GM19324 (cell line): ENCODE data around the gene VSTM2B.

Experiments used
- ATAC-seq: cut with Tn5 transposase; IDR thresholded peaks from one replicate; pipeline ENCODE4 v1.9.1; 2021; ENCODE audit warnings: mild to moderate bottlenecking, moderate library complexity; ENCODE audit not compliant: unreplicated experiment, low FRiP score

Gene VSTM2B

DNA sequence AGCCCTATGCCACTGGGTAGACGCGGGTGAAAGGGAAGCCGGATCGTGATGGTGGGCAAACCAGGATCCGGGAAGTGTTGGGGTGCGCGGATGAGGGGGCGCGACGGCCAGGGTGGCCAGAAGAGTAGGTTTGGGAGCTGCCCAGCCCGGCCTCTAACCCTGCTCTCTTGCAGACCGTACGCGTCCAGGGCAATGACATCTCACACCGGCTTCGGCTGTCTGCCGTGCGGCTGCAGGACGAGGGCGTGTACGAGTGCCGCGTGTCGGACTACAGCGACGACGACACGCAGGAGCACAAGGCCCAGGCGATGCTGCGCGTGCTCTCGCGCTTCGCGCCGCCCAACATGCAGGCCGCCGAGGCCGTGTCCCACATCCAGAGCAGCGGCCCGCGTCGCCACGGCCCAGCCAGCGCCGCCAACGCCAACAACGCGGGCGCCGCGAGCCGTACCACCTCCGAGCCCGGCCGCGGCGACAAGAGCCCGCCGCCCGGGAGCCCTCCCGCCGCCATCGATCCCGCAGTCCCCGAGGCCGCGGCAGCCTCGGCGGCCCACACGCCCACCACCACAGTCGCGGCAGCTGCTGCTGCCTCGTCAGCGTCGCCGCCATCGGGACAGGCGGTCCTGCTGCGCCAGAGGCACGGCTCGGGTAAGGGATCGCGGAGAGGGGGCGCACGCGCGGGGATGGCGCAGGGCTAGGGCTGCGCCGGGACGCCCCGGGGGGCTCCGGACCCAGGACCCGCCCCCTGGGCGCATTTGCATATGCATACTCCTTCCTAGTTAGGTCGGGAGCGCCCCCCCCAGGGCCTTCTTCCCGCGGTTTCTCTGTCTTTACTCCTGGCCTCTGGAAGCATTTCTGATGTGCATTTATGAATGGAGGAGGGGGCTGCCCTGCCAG, 4.1 kb downstream of the VSTM2B start:
- ATAC-seq = no peak

DNA sequence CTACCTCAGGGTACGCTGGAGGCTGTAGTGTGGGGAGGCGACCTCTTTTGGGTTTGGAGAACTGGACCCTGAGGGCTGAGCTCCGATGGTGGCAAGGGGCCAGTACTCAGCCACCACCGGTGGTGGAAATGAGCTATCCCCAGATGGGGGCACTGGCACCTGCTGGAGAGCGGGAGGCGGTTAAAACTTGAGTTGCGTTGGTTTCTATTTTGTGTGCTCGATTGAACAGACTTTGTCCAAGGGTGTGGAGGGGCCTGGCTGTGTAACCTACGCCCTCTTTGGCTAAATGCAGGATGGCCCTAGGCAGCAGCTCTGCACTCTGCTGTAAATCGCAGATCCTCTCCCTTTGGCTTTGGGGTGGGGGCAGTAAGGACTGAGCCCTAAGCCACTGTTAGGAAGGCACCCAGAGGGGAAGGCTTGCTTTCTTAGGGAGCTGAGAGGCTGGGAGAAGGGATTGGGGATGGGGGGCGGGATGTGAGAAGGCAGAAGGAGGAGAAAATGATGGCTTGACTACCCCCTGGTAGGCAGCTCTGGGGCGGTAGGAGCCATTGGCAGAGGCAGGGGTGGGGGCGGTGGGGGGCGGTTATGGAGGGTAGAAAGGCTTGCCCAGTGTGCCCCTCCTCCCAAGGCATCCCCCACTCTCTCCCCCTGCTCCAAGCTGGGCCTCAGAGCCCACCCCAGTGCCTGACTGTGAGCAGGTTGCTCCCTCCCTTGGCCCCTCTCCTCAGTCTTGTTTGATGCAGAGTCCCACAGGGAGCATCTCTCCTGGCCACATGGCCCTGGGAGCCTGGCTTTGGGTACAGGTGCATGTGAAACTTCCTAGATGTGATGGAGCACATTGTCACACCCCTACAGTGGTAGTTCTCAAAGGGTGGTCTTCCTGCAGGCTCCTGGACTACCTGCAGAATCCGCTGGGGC, 5.0 kb downstream of the VSTM2B start:
- ATAC-seq = no peak

DNA sequence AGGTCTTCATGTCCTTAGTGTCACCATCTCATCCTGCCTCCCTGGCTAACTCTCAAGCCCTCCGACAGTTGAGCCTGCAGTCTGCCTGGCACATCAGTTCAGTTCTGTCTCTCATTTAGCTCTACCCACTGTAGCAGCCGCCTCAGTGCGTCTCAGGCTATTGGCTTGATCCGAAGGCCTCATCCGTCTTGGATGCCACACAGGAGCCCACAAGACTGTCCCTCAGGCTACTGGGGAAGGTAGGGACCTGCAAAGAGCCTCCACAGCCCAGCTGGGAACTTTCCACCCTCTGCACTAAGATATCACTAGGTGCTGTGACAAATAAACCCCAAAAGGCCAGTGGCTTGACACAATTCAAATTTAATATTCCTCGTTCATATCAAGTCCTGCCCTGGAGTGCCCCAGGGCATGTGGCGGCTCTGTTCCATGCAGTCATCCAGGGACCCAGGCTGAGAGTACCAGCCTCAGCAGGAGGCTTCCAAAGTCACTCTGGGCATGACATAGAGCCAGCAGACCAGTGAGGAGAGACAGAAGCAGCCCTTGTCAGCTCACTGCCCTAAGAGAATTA, 5.7 kb downstream of the VSTM2B start:
- ATAC-seq = no peak

DNA sequence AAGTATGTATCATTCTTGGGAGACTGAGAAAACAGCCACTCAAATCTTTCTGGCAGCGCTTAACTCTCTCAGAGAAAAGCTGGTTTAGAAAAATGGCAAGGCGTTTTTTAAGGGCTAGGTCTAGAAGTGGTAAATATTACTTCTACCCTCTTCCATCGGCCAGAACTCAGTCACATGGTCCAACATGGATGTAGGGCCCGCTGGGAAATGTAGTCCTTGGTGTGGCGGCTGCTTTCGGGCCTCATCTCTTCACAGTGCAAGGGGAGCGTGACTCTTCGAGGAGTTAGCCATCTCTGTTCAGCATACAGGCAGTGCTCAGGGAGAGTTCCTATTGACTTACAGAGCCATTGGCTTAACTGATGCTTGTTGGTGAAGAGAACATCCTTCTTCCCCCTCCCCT, 6.3 kb downstream of the VSTM2B start:
- ATAC-seq = no peak

DNA sequence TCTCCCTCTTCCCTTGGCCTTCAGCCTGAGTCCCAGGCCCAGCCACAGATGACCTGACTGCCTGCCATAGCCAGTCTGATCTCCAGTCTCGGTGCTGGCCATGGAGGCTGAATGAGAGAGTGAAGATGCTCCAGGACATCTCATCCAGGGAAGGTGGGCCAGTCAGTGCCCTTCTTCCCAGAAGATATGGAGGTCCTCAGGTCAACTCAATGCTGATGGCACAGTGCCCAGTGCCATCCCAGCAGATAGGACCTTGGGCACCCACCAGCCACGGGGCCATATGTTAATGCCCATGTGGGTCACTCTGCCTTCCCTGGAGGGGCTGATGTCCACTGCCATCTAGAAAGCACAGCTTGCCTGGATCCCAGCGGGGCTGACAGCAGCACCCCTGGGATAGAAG, 7.2 kb downstream of the VSTM2B start:
- no peak for ATAC-seq

DNA sequence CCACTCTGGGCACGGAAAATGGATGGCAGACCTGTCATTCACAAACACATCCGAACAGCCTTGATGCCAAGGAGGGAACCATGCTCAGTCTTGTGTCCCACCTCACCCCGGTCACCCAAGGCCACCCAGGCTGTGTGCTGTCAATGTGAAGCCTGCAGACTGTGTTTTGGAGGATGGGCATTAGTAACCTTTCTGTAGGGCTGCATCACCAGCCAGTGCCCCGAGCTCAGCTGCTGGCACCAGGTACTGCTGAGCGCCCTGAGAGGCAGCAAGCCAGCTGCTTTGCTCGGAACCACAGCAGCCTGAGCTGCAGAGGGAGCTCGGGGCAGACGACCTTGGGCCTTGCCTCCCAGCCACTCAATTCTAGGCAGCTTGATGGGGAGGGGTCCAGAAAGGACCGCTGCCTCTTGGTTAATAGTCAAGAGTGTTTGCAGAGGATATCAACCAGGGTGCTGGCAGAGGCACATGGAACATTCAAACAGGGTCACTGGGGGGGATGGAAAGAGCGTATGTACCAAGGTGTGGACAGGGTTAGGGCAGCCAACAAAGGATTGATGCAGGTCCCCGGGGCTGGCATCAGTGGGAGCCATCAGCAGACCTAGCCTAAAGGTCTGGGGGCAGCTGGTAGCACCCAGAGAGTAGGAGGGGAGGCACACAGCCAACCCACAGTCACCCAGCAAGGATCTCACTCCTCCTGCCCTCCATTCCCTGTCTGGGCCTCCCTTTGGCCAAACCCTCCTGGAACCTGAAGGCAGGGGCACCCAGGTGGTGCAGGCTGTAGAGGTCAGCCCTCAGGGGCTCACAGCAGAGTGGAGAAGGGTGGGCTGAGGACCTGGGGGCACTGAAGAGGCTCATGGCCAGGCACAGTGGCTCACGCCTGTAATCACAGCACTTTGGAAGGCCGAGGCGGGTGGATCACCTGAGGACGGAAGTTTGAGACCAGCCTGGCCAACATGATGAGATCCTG, 8.1 kb downstream of the VSTM2B start:
- no peak for ATAC-seq

DNA sequence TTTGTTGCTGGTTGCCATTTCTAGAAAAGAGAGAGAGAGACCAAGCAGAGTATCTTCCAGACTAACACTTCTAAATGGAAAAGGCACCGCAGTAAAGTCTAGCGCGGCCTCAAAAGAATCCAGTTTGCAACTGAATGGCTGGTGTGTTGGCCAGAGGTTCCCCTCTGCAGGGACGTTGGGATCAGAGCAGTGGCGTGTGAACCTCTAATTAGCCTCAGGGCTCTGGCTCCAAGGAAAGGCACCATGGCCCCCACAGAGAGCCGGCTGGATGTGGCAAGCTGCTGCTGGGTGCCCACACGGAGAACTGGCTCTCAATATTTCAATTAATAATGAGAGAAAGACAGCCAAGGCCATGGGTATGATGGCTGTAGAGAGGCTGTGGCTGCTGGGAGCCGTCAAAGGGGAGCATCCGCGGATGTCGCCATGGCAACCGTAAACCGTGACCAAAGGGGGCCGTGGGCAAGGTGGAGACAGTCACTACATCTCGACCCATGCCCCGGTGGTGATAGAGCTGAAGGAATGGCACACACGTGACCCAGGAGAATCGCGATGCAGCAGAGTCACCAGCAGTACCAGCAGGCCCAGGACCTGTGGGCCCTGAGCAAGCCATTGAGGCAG, 9.5 kb downstream of the VSTM2B start:
- no peak for ATAC-seq

DNA sequence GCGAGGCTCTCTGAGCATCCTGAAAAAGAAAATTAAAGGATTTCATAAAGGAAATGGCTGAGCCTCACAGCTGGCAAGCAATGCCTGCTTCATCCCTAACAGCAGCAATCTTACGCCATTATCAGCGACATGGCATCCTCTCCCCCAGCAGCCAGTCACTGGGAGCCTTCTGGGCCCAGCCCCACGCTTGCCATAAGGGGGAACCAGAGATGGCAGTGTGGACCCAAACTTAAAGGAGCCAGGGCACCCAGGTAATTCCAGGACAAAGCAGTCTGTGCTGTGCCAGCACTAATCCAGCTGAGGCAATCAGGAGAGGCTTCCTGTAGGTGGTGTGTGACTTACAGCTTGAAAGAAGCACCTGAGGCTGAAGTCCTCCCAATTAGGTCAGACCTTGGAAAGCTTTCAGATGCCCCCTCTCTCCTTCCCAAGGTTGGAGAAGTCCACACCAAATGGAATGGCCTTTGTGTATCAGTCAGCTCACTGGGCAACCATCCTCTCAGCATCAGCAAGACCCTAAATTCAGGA, 10.3 kb downstream of the VSTM2B start:
- no peak for ATAC-seq

DNA sequence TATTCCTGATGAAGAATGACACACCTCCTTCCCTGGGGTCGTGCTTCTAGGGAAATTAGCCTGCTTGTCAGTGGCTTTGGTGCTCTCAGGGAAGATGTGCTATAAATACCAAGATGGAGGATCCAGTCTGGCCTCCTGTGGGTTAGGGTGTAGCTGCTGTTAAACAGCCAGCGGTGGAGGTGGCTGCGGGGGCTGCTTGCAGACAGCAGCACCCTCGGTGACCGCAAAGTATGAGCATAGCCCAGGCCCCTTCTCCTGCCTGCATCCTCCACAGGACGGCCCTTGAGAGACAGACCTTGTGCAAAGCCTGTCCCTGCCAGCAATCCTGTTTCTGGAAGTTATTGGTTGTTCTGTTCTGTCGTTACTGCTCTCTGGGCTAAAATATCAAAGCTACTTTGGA, 11.4 kb downstream of the VSTM2B start:
- no peak for ATAC-seq

DNA sequence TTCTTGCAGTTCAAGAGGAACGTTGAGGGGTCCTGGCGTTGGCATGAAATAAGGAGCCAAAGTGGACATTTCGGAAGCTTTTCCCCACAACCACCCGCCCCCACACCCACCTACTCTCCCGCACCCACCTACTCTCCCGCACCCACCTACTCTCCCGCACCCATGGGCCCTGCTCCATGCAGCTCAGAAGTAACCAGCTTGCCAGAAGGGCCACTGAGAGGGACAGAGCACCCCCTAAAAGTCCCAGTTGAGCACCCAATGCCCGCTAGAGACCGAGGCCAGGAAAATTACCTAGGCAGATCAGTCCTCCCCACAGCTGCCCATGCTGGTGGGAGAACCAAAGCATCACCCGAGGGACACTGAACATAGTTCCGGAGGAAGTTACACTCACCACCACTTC, 11.8 kb downstream of the VSTM2B start:
- no peak for ATAC-seq

DNA sequence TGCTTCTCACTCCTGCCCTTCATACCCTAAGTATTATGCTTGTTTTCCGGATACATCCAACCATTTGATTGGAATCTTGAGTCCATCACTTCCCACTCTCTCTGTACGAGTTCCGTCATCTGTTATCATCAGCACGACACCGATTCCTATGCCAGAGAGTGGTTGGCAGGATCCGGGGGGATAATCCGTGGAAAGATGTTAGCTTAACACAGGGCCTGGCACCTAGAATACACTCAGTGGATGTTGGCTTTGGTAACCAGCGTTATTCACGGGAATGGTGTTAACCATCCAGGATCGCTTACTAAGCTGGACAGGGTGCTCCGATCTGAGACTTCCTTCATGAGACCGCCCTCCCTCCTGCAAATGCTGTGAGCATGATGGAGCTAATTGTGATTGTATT, 12.4 kb downstream of the VSTM2B start:
- no peak for ATAC-seq

DNA sequence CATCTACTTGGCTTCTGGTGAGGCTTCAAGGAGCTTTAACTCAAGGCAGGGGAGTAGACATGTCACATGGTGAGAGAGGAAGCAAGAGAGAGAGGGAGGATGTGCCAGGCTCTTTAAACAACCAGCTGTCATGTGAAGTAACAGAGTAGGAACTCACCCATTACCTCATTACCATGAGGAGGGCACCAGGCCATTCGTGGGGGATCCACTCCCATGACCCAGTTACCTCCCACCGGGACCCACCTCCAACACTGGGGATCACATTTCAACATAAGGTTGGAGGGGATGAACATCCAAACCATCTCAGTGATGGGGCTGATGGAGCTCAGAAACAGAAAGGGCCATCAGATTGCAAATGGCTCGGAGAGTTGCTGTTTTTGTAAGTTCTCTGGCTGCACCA, 12.9 kb downstream of the VSTM2B start:
- ATAC-seq = no peak

DNA sequence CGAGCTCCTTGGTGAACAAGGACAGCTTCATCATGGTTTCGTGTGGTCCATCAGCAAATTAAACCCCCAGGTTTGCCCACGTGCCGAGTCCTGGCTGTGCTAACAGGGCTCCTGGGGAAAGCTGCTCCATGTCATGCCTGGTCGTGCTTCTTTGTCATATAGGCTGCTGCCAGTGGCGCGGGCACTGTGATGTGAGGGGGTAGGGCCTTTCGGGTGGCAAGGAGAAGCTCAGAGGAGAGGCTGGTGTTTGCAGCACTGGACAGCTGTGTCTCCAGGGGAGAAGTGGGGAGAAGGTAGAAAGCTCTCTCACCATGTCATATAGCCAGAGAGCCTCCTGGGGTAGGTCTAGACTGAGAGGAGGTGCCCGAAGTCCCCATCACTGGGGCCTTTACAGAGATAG, 13.3 kb downstream of the VSTM2B start:
- ATAC-seq = no peak

DNA sequence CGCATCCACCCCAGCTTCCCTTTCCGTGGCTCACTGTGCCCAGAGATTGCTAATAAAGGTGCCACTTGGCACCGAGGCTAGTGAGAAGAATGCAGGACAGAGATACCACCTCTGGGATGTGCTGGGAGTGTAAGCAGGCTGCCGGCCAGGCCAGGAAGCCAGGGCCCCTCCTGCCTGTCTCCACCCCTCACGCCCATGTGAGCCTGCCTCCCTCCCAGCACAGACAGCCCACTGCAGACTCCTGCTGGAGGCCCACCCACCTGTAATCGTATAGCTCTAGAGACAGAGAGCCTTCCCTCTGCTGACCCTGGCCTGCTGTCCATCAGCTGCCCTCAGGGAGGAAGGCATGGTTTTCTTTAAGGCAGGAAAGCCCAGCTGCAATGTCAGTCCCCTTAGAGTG, 13.9 kb downstream of the VSTM2B start:
- ATAC-seq = no peak

DNA sequence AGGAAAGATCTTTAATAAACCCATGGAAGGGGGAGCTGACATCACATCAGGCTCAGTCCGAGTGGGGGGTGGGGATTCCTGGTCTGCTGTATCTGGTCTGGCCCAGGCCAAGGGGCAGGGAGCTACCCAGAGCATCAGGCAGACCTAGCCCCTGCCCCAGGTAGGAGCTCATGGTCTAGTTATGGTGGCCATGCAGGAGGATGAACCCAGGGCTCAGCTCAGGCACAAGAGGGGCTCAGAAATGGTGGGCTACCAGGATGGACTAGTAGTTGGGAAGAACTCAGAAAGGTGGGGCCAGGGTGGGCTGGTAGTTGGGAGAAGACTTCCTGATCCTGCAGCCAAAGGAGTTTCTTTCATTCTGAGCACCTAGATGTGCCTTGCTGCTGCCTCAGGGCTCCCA, 14.3 kb downstream of the VSTM2B start:
- no peak for ATAC-seq

DNA sequence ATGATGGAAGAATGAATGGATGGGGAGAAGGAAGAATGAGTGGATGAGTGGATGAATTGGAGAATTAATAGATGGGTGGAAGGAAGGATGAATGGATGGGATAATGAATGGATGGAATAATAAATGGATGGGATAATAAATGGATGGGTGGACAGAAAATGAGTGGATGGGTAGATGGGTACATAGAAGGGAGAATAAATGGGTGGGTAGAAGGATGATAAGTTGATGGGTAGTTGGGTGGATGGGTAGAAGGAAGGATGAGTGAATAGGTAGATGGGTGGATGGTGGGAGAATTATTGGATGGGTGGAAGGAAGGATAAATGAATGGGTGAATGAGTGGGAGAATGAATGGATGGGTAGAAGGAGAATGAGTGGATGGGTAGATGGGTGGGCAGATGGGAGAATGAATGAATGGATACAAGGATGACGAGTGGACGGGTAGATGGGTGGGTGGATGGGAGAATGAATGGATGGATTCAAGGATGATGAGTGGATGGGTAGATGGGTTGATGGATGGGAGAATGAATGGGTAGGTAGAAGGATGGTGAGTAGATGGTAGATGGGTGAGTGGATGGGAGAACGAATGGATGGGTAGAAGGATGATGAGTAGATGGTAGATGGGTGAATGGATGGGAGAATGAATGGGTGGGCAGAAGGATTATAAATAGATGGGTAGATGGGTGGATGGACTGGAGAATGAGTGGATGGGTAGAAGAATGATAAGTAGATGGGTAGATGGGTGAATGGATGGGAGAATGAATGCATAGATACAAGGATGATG, 15.9 kb downstream of the VSTM2B start:
- ATAC-seq = no peak

DNA sequence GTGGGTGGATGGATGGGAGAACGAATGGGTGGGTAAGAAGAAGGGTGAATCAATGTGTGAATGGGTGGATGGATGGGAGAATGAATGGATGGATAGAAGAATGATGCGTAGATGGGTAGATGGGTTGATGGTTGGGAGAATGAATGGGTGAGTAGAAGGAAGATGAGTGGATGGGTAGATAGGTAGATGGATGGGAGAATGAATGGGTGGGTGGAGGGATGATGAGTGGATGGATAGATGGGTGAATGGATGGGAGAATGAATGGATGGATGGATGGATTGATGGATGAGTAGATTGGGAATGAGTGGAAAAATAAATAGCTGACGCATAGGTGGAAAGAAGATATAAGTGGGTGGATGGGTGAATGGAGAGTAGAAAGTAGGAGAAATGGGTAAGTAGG, 16.5 kb downstream of the VSTM2B start:
- ATAC-seq = no peak

DNA sequence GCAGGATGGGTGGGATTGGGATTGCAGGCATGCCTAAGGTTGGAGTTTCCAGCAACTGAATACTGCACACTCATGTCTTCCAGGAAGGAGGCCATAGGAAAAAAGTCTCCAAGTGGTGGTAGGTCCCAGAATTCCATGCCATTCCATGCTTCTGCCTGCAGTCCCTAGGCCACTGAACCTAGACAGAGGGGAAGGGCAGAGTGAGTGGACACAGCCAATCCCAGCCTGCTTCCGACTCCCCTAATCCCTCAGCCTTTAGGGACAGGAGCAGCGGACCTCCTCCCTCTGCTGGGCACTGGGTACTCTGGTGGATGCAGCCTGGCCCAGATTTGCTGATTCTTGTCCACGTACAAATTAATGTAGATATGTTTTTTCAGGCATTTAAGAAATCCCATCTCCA, 17.0 kb downstream of the VSTM2B start:
- ATAC-seq = no peak

DNA sequence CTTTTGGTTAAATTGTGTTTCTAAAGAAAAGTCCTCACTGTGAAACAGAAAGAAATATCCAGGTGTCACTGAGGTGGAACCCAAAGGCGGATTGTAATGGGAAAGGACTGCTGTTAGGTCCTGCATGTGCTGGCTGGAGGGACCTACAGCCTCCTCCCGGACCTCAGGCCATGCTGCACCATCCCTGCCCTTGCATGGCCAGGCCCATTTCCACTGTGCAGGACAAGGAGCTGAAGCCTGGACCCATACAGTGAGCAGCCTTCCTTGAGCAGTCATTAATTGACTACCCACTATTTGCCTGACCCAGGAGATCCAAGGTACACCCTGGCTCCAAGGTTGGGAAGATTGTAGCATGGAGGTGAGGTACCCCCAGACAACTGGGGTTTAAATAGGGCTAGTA, 17.6 kb downstream of the VSTM2B start:
- no peak for ATAC-seq
